Left colon (tissue), 2 donors: ENCODE results near the gene MAT2B. TPM values are rescaled to one million over a fixed set of nuclear protein-coding genes. Genes with fewer than 3 reads are reported as not detected.

ENCODE experiments used
- total RNA-seq, 2 donors: library from RNA; stranded (reverse); fragmentation: NEBNext Ultra II Directional; extraction: Animal tissue kit (Norgen Biotek cat#: 25700); gene quantifications; one replicate each; pipeline ENCODE4 v1.2.1, GENCODE V29; 2021
- donor health status: DM: no; HTN: no; CAD: no.
- donor health status: DM: yes; HTN: yes; CAD: no.

The MAT2B gene
- total RNA-seq, 2 donors from 2014 or later: 63.3 to 69.9 TPM

Other genes with a start within 250 kb of the MAT2B start
- gene CCNG1, start 68.0 kb upstream of the MAT2B start, total RNA-seq: 100 to 1,000 TPM; 162 to 196 TPM
- gene NUDCD2, start 45.5 kb upstream of the MAT2B start, total RNA-seq: 10 to 100 TPM; 15.9 to 19.1 TPM
- 1 to 10 TPM; 3.0 to 7.4 TPM for gene HMMR, start 45.0 kb upstream of the MAT2B start, total RNA-seq